HFF-Myc (cell line): Measurements from ENCODE around the gene ANKRD55.
"Not testable (repeated sequence)": the region's sequence is repeated elsewhere in the genome, so short reads cannot be mapped to it uniquely, and the experiment has no call there.

Experiments
- DNase-seq: peaks from one replicate; pipeline ENCODE4 v3.0.0-alpha.2; 2011; ENCODE audit warnings: low read depth; ENCODE audit errors: extremely low read depth
- H3K4me3 ChIP-seq: replicated peaks from 2 replicates; pipeline ENCODE4 v1.5.1; 2011; ENCODE audit warnings: low read depth, mild to moderate bottlenecking, control low read depth, low read length
- TF ChIP-seq, protein P1 (sequence below): IDR thresholded peaks from 2 replicates; pipeline ENCODE4 v1.5.1; 2012; ENCODE audit warnings: mild to moderate bottlenecking, low read depth, low read length, control low read depth; ENCODE audit errors: missing control alignments

The ANKRD55 gene

DNA sequence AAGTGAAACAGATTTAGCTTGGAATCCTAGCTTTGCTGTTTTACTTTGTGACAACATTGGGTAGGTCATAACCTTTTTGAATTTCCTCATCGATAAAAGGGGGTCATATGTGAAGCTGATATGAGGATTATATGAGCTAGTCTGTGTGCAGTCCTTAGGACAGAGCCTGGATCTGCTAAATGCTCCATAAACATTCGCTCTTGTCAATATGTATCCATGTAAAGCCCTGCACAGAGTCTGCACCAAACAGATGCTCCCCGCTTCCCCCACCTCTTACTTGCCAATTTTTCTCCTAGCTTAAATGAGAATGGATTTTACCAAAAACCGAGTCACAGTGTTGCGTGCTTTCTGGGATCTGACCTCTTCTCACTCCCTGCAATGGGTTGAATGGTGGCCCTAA, 5.4 kb downstream of the ANKRD55 start:
- TF ChIP-seq, protein P1, sequence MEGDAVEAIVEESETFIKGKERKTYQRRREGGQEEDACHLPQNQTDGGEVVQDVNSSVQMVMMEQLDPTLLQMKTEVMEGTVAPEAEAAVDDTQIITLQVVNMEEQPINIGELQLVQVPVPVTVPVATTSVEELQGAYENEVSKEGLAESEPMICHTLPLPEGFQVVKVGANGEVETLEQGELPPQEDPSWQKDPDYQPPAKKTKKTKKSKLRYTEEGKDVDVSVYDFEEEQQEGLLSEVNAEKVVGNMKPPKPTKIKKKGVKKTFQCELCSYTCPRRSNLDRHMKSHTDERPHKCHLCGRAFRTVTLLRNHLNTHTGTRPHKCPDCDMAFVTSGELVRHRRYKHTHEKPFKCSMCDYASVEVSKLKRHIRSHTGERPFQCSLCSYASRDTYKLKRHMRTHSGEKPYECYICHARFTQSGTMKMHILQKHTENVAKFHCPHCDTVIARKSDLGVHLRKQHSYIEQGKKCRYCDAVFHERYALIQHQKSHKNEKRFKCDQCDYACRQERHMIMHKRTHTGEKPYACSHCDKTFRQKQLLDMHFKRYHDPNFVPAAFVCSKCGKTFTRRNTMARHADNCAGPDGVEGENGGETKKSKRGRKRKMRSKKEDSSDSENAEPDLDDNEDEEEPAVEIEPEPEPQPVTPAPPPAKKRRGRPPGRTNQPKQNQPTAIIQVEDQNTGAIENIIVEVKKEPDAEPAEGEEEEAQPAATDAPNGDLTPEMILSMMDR: no peak
- DNase-seq: no peak

DNA sequence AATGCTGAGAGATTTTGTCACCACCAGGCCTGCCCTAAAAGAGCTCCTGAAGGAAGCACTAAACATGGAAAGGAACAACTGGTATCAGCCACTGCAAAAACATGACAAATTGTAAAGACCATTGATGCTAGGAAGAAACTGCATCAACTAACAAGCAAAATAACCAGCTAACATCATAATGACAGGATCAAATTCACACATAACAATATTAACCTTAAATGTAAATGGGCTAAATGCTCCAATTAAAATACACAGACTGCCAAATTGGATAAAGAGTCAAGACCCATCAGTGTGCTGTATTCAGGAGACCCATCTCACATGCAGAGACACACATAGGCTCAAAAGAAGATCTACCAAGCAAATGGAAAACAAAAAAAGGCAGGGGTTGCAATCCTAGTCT, 9.8 kb downstream of the ANKRD55 start:
- H3K4me3 ChIP-seq, DNase-seq: not testable (repeated sequence)

More for the DNA sequence above, 5.4 kb downstream of the ANKRD55 start:
- H3K4me3 ChIP-seq: no peak overlapping the region

DNA sequence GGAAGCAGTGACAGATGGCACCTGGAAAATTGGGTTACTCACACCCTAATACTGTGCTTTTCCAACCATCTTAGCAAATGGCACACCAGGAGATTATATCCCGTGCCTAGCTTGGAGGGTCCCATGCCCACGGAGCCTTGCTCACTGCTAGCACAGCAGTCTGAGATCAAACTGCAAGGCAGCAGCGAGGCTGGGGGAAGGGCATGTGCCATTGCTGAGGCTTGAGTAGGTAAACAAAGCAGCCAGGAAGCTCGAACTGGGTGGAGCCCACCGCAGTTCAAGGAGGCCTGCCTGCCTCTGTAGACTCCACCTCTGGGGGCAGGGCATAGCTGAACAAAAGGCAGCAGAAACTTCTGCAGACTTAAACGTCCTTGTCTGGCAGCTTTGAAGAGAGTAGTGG, 11.5 kb downstream of the ANKRD55 start:
- H3K4me3 ChIP-seq, DNase-seq: not testable (repeated sequence)

DNA sequence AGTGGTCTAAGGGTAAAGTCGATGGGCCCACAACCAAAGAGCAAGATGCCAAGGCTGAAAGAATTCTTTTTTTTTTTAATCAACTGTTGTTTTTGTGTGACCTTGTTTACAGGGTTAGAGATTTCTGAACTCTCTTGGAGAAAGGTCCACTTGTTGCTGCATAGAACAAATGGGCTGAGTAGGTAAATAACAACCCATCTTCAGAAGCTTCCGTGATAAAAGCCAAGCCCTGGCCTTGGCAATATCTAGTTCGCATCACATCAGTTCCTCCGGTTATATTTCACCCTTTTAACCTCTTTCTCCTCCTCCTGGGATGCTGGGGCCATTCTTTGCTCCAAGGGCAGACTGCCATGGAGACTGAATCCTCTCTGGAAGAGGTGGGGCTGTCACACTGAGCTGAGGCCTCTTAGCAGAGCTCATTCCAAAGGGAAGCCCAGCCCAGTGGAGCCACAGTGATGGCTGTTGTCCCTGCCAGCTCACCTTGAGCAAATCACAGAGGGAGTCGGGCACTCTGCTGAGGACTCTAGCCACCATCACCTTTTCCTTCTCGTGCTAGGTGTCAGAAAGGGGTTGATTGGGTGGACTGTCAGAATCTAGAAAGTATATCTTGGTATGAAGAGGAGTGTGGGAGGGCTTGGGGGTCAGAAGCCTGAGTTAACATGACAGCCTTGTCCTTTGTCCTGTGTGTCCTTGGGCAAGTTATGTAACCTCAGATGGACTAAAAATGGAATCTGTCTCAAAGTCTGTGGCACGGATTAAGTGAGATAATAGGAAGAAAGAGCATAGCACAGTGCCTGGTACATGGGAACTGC, 17.9 kb downstream of the ANKRD55 start:
- no peak for DNase-seq
- TF ChIP-seq, protein P1: no peak
- no peak overlapping the region for H3K4me3 ChIP-seq

DNA sequence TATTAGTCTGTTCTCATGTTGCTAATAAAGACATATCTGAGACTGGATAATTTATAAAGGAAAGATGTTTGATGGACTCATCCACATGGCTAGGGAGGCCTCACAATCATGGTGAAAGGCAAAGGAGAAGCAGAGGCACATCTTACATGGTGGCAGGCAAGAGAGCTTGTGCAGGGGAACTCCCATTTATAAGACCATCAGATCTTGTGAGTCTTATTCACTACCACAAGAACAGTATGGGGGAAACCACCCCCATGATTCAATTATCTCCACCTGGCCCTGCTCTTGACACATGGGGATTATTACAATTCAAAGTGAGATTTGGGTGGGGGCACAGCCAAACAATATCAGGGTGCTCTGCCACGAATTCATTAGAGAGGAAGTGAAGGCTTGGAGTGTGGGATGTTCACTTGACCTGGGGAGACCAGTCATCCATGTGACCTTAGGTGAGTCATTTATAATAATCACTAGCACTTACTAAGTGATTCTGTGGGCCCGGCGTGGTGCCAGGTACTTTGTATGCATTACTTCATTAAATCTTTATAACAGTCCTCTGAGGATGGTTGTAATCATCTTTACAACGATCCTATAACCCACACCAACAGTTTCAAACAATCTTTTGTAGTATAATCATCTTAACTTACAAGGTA, 19.1 kb downstream of the ANKRD55 start:
- not testable (repeated sequence) for DNase-seq

DNA sequence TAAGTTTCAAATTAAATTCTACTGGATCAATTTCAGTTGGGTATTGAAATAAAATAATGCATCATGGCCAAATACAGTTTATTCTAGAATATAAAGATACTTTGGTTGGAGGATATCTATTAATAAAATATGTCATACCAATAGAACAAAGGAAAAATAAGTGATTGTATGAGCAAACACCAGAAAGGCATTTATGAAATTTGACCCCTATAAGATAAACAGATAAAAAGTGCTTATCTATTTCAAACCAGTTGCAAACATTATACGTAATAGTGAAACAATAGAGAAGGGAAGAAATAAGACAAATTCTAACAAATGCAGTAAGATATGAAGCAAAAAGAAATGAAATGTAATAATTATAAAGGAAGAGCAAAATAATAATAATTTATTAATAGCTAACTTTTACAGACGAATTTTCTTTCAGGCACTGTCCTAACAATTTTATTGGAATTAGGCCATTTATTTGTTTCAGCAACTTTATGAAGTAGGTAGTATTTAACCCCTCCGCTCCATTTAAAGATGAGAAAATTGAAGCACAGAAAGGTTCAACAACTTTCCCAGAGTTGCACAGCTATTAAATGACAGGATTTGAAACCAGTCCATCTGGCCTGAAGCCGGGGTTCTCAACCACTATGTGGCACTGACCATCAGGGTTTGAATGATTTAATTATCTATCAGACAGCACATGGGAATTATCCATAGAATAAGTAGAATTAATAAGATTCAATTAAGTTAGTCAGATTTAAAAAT, 20.8 kb downstream of the ANKRD55 start:
- no peak for DNase-seq
- no peak overlapping the region for H3K4me3 ChIP-seq
- TF ChIP-seq, protein P1: no peak

More for the DNA sequence above, 19.1 kb downstream of the ANKRD55 start:
- not testable (repeated sequence) for H3K4me3 ChIP-seq

DNA sequence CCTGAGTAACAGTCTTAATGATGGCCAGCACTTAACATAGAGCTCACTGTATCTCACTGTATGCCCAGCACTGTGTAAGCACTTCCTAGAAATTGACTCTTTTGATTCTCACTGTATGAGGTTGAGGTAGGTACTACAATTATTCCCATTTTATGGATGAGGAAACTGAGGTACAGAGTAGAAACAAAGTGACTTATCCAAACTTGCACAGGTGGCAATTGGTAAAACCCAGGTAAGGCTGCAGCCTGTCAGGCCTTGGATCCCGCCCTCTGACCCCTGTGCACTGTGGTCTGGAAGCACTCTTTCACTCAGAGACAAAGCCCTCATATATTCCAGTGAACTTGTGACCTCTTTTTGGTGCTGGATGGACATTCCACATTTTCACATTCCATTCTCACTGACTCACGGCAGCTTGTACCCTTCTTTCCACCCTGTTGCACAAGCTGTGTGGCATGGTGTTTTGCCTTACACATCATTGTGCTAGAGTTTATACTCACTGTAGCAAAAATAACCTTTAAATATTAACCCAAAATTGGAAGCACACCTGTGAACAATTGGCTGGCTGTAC, 21.7 kb downstream of the ANKRD55 start:
- DNase-seq: peak; percentile 62

More for the DNA sequence above, 21.7 kb downstream of the ANKRD55 start:
- TF ChIP-seq, protein P1: no peak
- H3K4me3 ChIP-seq: no peak overlapping the region
